ENCODE data around the gene FAM227A. TPM values are rescaled to one million over a fixed set of nuclear protein-coding genes. Genes with fewer than 3 reads are reported as not detected.

FAM227A gene
- total and polyA plus RNA-seq, 2 of the 13 experiments (the other 11 are each of a cell fraction or from before 2014, with no cell fraction given): 1.0 to 1.5 TPM

DNA sequence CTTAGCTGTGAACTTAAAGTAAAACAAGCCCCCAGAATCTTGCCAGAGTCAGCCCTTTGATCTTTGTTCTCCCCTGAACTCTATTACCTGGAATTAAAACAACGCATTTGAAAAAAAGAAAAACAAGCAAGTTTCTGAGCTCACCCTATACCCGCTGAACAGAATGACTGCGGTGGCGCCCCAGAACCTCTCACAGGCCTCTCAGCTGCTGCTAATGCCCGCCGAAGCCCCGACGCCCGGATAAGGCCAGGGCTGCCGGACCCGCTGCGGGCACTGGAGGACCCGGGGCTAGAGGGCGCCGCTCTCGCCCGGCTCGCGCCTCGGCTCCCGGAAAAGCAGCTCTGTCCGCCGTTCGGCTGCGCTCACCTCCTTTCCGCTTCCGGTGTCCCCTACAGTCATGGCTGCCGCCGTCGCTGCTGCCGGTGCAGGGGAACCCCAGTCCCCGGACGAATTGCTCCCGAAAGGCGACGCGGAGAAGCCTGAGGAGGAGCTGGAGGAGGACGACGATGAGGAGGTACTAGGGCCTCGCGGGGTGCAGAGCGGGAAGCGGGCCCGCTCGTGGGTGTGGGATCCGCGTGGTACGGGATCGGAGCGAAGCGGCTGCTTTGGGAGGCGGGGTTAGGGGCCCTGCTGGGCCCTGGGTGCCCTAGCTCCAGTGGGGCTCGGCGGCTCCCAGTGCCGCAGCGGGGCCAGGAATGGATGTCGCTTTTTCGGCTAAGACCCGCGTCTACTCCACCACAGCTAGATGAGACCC is 25.6 kb upstream of the FAM227A start, which contains the start of gene TOMM22 (continued):
- TF ChIP-seq EHMT2 (IDR thresholded peaks at IDR 0.05; ENCODE audit: borderline replicate concordance, low read depth, low read length) (no peak), ZNF180 (CRISPR knock-in tag; IDR thresholded peaks at IDR 0.05; ENCODE audit: borderline replicate concordance, low read depth) (0 out of 2 replicates have a peak, but pooled peaks have one; percentile 62), DBP (CRISPR knock-in tag; IDR thresholded peaks at IDR 0.05; ENCODE audit: not compliant biosample characterization) (no peak), FOXA1 (IDR thresholded peaks at IDR 0.05) (no peak), FOXA1 (CRISPR knock-in tag; IDR thresholded peaks at IDR 0.05) (peak; percentile 38; the same call in 1 of the 2 replicates), ETV5 (CRISPR knock-in tag; IDR thresholded peaks at IDR 0.05; ENCODE audit: borderline replicate concordance) (peak; percentile 92), ZNF768 (CRISPR knock-in tag; IDR thresholded peaks at IDR 0.05) (peak; percentile 80), HIC2 (CRISPR knock-in tag; IDR thresholded peaks at IDR 0.05; ENCODE audit: low read depth) (peak; percentile 84; the same call in 1 of the 2 replicates), ISL2 (CRISPR knock-in tag; IDR thresholded peaks at IDR 0.05) (peak; percentile 92), NKX3-1 (CRISPR knock-in tag; IDR thresholded peaks at IDR 0.05) (peak; percentile 97), HHEX (CRISPR knock-in tag; IDR thresholded peaks at IDR 0.05) (no peak), ZNF350 (CRISPR knock-in tag; IDR thresholded peaks at IDR 0.05; ENCODE audit: borderline replicate concordance, low read depth) (peak; percentile 96), ZNF558 (CRISPR knock-in tag; IDR thresholded peaks at IDR 0.05; ENCODE audit: borderline replicate concordance) (peak; percentile 97; the same call in 1 of the 2 replicates), RORA (CRISPR knock-in tag; IDR thresholded peaks at IDR 0.05) (no peak), TCF12 (IDR thresholded peaks at IDR 0.05) (no peak), TCF12 (CRISPR knock-in tag; IDR thresholded peaks at IDR 0.05) (0 out of 2 replicates have a peak, but pooled peaks have one; percentile 63), ZNF660 (CRISPR knock-in tag; IDR thresholded peaks at IDR 0.05; ENCODE audit: borderline replicate concordance, low read depth) (no peak), ZNF557 (CRISPR knock-in tag; IDR thresholded peaks at IDR 0.05) (0 out of 2 replicates have a peak, but pooled peaks have one; percentile 60), NR2C2 (CRISPR knock-in tag; IDR thresholded peaks at IDR 0.05; ENCODE audit: borderline replicate concordance) (peak; percentile 98)
- TF ChIP-seq, protein P1, sequence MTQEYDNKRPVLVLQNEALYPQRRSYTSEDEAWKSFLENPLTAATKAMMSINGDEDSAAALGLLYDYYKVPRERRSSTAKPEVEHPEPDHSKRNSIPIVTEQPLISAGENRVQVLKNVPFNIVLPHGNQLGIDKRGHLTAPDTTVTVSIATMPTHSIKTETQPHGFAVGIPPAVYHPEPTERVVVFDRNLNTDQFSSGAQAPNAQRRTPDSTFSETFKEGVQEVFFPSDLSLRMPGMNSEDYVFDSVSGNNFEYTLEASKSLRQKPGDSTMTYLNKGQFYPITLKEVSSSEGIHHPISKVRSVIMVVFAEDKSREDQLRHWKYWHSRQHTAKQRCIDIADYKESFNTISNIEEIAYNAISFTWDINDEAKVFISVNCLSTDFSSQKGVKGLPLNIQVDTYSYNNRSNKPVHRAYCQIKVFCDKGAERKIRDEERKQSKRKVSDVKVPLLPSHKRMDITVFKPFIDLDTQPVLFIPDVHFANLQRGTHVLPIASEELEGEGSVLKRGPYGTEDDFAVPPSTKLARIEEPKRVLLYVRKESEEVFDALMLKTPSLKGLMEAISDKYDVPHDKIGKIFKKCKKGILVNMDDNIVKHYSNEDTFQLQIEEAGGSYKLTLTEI (CRISPR knock-in tag; conservative IDR thresholded peaks at IDR 0.05): no peak
- TF ChIP-seq, protein P2, sequence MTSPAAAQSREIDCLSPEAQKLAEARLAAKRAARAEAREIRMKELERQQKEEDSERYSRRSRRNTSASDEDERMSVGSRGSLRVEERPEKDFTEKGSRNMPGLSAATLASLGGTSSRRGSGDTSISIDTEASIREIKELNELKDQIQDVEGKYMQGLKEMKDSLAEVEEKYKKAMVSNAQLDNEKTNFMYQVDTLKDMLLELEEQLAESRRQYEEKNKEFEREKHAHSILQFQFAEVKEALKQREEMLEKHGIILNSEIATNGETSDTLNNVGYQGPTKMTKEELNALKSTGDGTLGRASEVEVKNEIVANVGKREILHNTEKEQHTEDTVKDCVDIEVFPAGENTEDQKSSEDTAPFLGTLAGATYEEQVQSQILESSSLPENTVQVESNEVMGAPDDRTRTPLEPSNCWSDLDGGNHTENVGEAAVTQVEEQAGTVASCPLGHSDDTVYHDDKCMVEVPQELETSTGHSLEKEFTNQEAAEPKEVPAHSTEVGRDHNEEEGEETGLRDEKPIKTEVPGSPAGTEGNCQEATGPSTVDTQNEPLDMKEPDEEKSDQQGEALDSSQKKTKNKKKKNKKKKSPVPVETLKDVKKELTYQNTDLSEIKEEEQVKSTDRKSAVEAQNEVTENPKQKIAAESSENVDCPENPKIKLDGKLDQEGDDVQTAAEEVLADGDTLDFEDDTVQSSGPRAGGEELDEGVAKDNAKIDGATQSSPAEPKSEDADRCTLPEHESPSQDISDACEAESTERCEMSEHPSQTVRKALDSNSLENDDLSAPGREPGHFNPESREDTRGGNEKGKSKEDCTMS (CRISPR knock-in tag; conservative IDR thresholded peaks at IDR 0.05): no peak; the same call in 1 of the 2 replicates

Data from HepG2 (cell line).